HG02642 (cell line): ENCODE data around the gene EPHB1.

Experiments used
- ATAC-seq: cut with Tn5 transposase; IDR thresholded peaks from one replicate; pipeline ENCODE4 v1.9.1; 2021; ENCODE audit warnings: mild to moderate bottlenecking; ENCODE audit not compliant: unreplicated experiment, poor library complexity

Gene EPHB1

DNA sequence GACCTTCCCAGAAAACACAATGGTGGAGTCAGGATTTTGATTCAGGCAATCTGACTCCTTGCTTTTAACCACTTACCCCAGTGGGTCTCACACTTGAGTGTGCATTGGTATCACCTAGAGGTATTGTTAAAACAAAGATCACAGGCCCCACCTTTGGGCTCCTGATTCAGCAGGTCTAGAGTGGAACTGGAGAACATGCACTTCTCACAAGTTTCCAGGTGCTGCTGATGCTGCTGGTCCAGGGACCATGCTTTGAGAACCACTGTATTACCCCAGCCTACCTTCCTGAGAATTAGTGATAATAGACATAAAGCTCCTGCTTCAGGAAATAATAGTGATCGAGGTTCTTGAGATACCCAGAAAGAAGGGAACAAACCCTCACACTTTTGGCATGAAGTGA, 466.9 kb downstream of the EPHB1 start:
- ATAC-seq: no peak

DNA sequence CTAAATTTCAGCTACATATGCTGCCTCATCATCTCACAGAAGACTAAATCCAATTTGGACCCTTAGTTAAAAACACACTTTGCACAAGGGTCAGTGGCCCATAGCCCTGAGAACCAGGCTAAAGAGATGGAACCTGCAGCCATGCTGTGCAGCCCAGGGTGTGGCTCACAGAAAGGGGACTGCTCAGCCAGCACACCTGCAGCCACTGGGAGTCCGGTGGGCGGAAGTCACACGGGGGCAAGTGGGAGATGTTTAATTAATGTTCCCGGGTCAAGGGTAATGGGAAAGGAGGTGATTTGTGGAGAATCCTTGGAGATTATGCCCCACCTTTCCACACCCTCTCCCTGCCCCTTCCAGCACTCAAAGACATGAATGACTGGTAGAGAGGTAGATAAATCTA, 467.4 kb downstream of the EPHB1 start:
- ATAC-seq: no peak

DNA sequence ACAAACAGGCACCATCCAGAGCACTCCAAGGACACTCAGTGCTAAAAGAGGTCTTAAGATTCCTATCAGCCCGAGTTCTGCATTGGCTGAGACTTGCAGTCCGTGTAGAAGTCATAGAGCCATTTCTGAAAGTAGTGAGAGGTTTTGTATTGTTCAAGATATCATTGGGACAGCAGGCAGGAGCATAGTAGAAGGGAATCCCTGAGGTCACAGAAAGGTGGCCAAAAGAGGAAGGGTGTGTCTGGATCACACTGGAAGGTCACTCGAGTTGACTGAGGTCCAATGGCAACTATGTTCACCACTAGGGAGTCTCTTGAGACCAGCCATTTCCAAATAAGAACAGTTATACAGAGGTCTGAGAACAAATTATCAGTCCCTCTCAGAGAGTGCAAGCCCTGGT, 468.3 kb downstream of the EPHB1 start:
- ATAC-seq: no peak

DNA sequence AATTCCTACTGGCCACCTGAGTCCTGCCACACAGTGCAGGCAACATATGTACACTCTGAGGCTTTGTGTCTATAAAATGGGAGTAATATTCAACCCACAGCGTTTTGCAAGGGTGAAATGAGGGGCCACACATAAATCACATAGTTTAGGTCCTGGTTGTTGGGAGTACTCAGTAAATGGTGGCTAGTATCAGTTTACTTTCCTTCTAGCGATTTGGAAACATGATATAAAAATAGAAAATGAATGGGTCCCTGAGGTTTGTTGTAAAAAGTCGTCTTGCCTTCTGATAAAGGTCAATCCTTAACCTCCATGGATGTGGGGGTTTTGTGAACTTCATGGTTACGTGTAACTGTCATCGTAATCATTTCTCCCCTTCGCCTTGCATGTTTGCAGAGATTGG, 472.4 kb downstream of the EPHB1 start:
- ATAC-seq: no peak

DNA sequence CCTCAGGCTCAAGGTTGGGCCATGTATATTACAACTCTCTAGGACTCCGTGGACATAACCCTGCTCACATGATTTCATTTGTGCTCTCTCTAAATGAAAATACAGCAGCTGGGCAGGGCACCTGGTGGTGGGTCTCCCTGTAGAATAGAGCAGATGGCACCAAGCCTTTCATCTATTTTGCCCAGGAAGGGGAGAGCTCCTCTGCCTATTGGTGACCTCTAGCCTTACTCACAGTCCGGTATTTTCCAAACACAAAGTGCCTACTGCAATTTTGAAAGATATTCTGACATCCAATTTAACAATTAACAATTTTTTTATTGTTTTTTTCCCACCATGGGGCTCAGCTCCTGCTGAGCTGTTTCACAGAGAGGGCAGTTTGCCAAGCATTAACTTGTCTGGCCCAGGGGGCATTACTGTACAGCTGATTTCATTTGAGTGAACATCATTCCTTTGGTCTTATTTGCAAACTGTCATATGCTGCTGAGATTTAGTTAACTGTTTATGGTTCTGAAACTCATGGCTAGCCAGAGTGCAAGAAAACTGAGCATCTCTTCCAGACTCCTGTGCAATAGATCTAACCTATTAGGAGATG, 474.0 kb downstream of the EPHB1 start:
- no peak for ATAC-seq

DNA sequence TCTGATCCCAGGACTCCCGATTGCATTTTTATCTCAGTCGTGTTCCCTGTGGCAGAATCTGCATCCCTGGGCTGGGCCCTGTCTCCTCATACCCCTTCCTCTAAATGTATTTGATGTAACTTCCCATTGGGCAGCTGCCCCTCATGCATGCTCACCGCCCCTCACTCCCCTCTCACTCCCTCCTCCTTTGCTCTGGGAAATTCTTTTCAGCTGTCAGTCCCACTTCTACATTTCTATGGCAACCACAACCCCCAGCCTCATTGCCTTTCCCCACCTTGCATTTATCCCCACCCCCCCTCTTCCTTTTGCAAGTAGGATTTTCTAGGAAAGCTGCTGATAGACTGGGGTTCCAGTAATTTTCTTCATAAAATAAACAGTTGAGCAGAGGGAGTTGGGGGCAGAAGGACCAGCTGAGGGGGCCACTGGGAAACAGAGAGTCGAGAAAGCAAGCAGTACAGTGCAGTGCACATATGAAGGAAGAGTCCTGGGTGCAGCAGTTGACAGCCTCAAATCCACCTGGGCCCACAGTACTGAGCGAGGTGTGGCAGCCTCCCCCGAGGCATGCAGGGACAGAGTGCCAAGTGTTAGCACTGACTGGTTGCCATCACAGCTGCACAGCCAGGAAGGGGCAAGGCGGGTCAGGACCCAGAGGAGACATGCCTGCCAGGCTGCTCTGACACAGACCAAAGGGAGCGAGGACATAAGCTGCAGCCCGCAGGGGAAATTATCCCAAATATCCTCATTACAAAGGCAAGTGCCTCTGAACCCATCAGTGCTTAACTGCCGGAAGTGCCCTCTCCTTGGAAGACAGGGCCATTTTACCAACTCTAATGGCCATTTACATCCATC, 476.3 kb downstream of the EPHB1 start:
- no peak for ATAC-seq

DNA sequence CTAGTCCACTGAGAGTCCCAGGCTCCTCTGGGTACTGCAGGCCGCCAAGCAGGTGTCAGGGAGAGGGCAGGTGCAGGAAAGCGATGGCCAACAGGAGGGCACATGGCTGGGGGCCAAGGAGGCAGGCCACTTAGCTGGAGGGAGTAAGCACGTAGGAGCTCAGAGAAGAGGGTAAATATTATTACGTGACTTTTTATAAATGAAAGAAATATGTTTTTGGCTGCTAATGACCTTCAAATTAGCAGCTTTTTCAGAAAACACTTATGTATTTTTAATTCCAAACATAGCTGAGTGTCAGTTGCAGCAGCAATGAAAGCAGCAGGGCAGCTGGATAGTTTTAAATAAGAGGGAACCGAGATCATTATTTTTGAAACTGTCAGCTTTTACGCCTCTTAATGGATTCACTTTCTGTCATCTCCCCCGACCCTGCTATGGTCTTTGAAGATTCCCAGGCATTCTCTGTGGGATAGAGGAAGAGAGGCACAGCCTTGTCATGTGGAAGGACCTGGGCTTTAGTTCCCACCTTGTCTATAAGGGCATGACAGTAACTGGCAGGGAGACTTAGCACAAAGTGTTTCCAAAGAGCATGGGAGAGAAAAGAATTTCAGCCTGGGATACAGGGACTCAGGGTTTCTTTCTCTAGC, 477.1 kb downstream of the EPHB1 start:
- ATAC-seq: no peak

DNA sequence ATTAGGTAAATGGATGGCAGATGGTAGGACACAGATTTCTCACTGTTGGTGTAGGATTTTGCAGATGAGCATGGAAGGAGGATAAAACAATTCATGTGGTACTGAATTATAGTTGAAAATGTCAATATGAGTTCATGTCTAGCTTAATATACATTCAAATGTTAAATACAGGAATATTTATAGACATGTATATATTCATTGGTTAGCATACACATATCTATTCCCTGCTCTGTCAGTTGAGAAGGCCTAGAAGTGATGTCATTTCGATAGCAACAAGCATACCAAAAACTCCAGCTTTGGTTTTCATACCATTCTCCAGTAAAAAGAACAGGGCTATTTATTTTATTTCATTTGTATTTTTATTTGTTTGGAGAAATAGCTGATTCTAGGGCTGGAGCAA, 497.1 kb downstream of the EPHB1 start:
- ATAC-seq: no peak

DNA sequence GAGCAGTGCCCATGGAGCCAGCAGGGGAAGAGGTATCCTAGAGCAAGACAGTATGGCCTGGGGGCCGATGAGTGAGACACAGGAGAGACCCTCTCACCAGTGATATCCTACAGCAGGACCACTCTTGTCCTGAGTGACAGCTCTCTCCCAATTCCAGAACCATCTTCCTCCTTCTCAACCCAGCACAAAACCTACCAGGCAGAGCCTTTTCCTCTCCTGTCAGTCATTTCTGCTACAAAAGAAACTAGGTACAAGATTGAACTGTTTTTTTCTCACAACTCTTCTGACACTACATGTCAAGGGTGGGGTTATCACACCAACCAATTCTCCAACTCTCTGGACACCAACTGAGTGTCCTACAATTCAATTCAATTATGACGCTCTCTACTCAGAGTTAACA, 506.6 kb downstream of the EPHB1 start:
- ATAC-seq: no peak

DNA sequence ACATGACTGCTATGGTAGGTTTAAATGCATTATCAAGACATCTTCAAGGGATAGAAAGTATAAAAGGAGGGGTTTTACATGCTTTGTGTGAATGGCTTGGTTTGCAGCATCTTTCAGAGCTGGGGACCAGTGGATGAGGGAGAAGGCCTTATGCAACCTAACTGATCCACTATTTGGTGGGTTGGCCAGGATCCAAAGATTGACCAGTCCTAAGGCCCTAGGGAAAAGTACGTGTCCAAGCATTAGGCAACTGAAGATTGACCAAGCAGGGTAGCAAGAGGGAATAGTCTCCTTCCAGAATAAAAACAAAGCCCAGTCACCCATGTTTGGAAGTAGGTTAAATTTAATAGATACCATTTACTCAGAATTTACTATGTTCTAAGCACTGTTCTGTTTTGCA, 509.3 kb downstream of the EPHB1 start:
- no peak for ATAC-seq
